H1 (cell line): ENCODE measurements around the gene PSME1. TPM values are rescaled to one million over a fixed set of nuclear protein-coding genes. Genes with fewer than 3 reads are reported as not detected.

ENCODE experiments used
- CTCF ChIA-PET: fragments of 300-600 bp; sonication (Branson Sonifier 250); formaldehyde crosslinking; loops from one replicate; lab custom pipeline; 2021; ENCODE audit not compliant: partially characterized antibody; lab: Charles Lee
- POLR2A ChIA-PET: fragments of 300-600 bp; sonication (Branson Sonifier 250); formaldehyde crosslinking; loops from one replicate; lab custom pipeline; 2021; ENCODE audit warnings: inconsistent platforms; ENCODE audit not compliant: partially characterized antibody; lab: Charles Lee
- DNase-seq, 2 experiments: peaks; one replicate each; pipeline versions ENCODE4 v3.0.0 to v3.0.0-alpha.2; 2010 to 2022; ENCODE audit warnings: low spot score in 2 of 2, low read depth in 1 of 2, mixed read lengths in 1 of 2
- FAIRE-seq: peaks from 2 replicates; lab custom pipeline; 2011; peaks lifted over from hg19 to GRCh38; lab: Jason Lieb, UNC
- H2AFZ ChIP-seq: 2 replicates; pipeline ENCODE4 v1.8.1; 2012; ENCODE audit warnings: low read length, inconsistent platforms
- H2AK5ac ChIP-seq: 2 replicates; pipeline ENCODE4 v1.6.1; 2013; ENCODE audit warnings: low read depth, low read length
- H2BK120ac ChIP-seq: replicated peaks from 2 replicates; pipeline ENCODE3; 2013; ENCODE audit warnings: low read depth, low read length, inconsistent platforms
- H2BK12ac ChIP-seq: 2 replicates; pipeline ENCODE4 v1.6.1; 2013; ENCODE audit warnings: low read depth, low read length
- H2BK15ac ChIP-seq: 2 replicates; pipeline ENCODE4 v1.6.1; 2013; ENCODE audit warnings: low read length
- H2BK20ac ChIP-seq: 2 replicates; pipeline ENCODE4 v1.6.1; 2013; ENCODE audit warnings: low read length
- H2BK5ac ChIP-seq: 2 replicates; pipeline ENCODE4 v1.6.1; 2013; ENCODE audit warnings: low read depth, low read length
- H3K14ac ChIP-seq: 2 replicates; pipeline ENCODE4 v1.6.1; 2013; ENCODE audit warnings: inconsistent platforms; ENCODE audit not compliant: insufficient read length
- H3K18ac ChIP-seq: 2 replicates; pipeline ENCODE4 v1.6.1; 2013; ENCODE audit warnings: low read length; ENCODE audit errors: extremely low read depth
- H3K23ac ChIP-seq: 2 replicates; pipeline ENCODE4 v1.6.1; 2013; ENCODE audit warnings: inconsistent platforms; ENCODE audit not compliant: insufficient read length
- H3K23me2 ChIP-seq: 2 replicates; pipeline ENCODE4 v1.6.1; 2013; ENCODE audit warnings: low read depth, low read length
- H3K27ac ChIP-seq: 2 replicates; pipeline ENCODE4 v1.6.1; 2011; ENCODE audit warnings: low read depth, low read length, inconsistent platforms
- H3K27me3 ChIP-seq, 4 experiments: replicated peaks in 1 of 4; 1 replicate in 1 of 4; 2 replicates in 3 of 4; pipeline versions ENCODE4 v1.6.1 to v1.8.1; 2011 to 2013; ENCODE audit warnings: low read length in 3 of 4, mild to moderate bottlenecking in 3 of 4, inconsistent platforms in 2 of 4, mixed read lengths in 2 of 4, moderate library complexity in 1 of 4; ENCODE audit not compliant: control insufficient read depth in 3 of 4, insufficient read depth in 3 of 4; ENCODE audit errors: extremely low read depth in 1 of 4
- H3K36me3 ChIP-seq, 4 experiments: 2 replicates each; pipeline versions ENCODE4 v1.6.1 to v1.8.1; 2011 to 2013; ENCODE audit warnings: mild to moderate bottlenecking in 4 of 4, low read length in 3 of 4, moderate library complexity in 2 of 4, control low read depth in 1 of 4, inconsistent platforms in 1 of 4; ENCODE audit not compliant: insufficient read depth in 4 of 4, control insufficient read depth in 2 of 4
- H3K4ac ChIP-seq: replicated peaks from 2 replicates; pipeline ENCODE3; 2013; ENCODE audit warnings: low read length, low read depth, mixed read lengths, inconsistent platforms; ENCODE audit not compliant: insufficient read length
- H3K4me1 ChIP-seq, 4 experiments: replicated peaks in 1 of 4; 1 replicate in 1 of 4; 2 replicates in 3 of 4; pipeline versions ENCODE4 v1.6.1 to v1.8.1; 2011 to 2013; ENCODE audit warnings: low read length in 3 of 4, inconsistent platforms in 2 of 4, mixed read lengths in 1 of 4; ENCODE audit not compliant: insufficient read depth in 4 of 4, control insufficient read depth in 3 of 4
- H3K4me2 ChIP-seq, 2 experiments: 2 replicates each; pipeline versions ENCODE4 v1.6.1 to v1.8.1; 2011 to 2013; ENCODE audit warnings: low read depth in 2 of 2, low read length in 2 of 2, control low read depth in 1 of 2, inconsistent platforms in 1 of 2, mild to moderate bottlenecking in 1 of 2; ENCODE audit not compliant: insufficient read depth in 1 of 2
- H3K4me3 ChIP-seq, 4 experiments: fragments of 200-600, 300-600 bp in 1 of 4; sonication (generic), shearing (Covaris generic), sonication (Bioruptor Twin) in 1 of 4; 2 replicates each; pipeline versions ENCODE4 v1.5.1 to v1.8.1; 2011 to 2016; ENCODE audit warnings: low read length in 4 of 4, low read depth in 3 of 4, control low read depth in 2 of 4, inconsistent platforms in 2 of 4, mild to moderate bottlenecking in 2 of 4, mixed read lengths in 1 of 4, moderate library complexity in 1 of 4; ENCODE audit not compliant: insufficient read depth in 2 of 4; ENCODE audit errors: extremely low read depth in 1 of 4
- H3K56ac ChIP-seq: replicated peaks from 2 replicates; pipeline ENCODE3; 2013; ENCODE audit warnings: low read depth, mild to moderate bottlenecking, mixed read lengths, low read length, inconsistent platforms; ENCODE audit not compliant: insufficient read length
- H3K79me1 ChIP-seq: 2 replicates; pipeline ENCODE4 v1.6.1; 2013; ENCODE audit warnings: low read depth, low read length, control low read depth
- H3K79me2 ChIP-seq, 2 experiments: 2 replicates each; pipeline versions ENCODE4 v1.6.1 to v1.8.1; 2012 to 2013; ENCODE audit warnings: low read length in 2 of 2, mild to moderate bottlenecking in 2 of 2, inconsistent platforms in 1 of 2; ENCODE audit not compliant: insufficient read depth in 2 of 2, control insufficient read depth in 1 of 2
- H3K9ac ChIP-seq, 4 experiments: replicated peaks in 1 of 4; 1 replicate in 1 of 4; 2 replicates in 3 of 4; pipeline versions ENCODE4 v1.6.1 to v1.8.1; 2011 to 2013; ENCODE audit warnings: low read depth in 3 of 4, low read length in 3 of 4, control low read depth in 2 of 4, mild to moderate bottlenecking in 2 of 4, moderate library complexity in 2 of 4, inconsistent platforms in 1 of 4; ENCODE audit errors: extremely low read depth in 1 of 4
- H3K9me3 ChIP-seq, 2 experiments: 2 replicates each; pipeline versions ENCODE4 v1.6.1 to v1.8.1; 2012 to 2013; ENCODE audit warnings: mild to moderate bottlenecking in 2 of 2, moderate library complexity in 2 of 2, control low read depth in 1 of 2, inconsistent platforms in 1 of 2, low read depth in 1 of 2, low read length in 1 of 2, mixed read lengths in 1 of 2; ENCODE audit not compliant: insufficient read depth in 2 of 2
- H4K20me1 ChIP-seq, 2 experiments: replicated peaks in 1 of 2; 2 replicates each; pipeline versions ENCODE3 to v1.8.1; 2011 to 2013; ENCODE audit warnings: inconsistent platforms in 2 of 2, low read length in 2 of 2, mild to moderate bottlenecking in 1 of 2; ENCODE audit not compliant: insufficient read depth in 2 of 2, control insufficient read depth in 1 of 2
- H4K5ac ChIP-seq: 2 replicates; pipeline ENCODE4 v1.6.1; 2013; ENCODE audit warnings: low read length, low read depth, mixed read lengths, inconsistent platforms; ENCODE audit not compliant: insufficient read length
- H4K8ac ChIP-seq: 2 replicates; pipeline ENCODE4 v1.8.0; 2013; ENCODE audit warnings: mild to moderate bottlenecking, moderate library complexity, low read length, inconsistent platforms; ENCODE audit not compliant: insufficient read depth; ENCODE audit errors: extremely low read depth
- H4K91ac ChIP-seq: replicated peaks from 2 replicates; pipeline ENCODE3; 2013; ENCODE audit warnings: low read length, mixed read lengths, inconsistent platforms; ENCODE audit not compliant: insufficient read length
- CBX5 ChIP-seq: fragments of 300-800, 300-1000 bp; sonication (generic); IDR thresholded peaks from 2 replicates; pipeline ENCODE4 v1.7.1; 2016; ENCODE audit warnings: antibody characterized with exemption, low read length, low read depth
- CTBP2 ChIP-seq: IDR thresholded peaks from 2 replicates; pipeline ENCODE4 v1.7.0; 2011; ENCODE audit warnings: borderline replicate concordance, mild to moderate bottlenecking, moderate library complexity, mixed read lengths, low read length; ENCODE audit not compliant: insufficient read depth, insufficient read length
- KDM4A ChIP-seq: IDR thresholded peaks from one replicate; pipeline ENCODE4 v1.7.1; 2012; ENCODE audit warnings: low read depth, mild to moderate bottlenecking, moderate library complexity, low read length, inconsistent platforms; ENCODE audit not compliant: severe bottlenecking
- NRF1 ChIP-seq: IDR thresholded peaks from 2 replicates; pipeline ENCODE4 v1.6.1; 2011; ENCODE audit warnings: mild to moderate bottlenecking, low read depth, low read length, improper control_type of control experiment
- ZNF274 ChIP-seq: IDR thresholded peaks from 2 replicates; pipeline ENCODE4 v1.7.0; 2012; ENCODE audit warnings: low read length, borderline replicate concordance; ENCODE audit errors: extremely low read depth
- WGBS, 2 experiments: shearing (Covaris generic) in 1 of 2; methylation state at CpG; one replicate each; pipeline versions ENCODE4 v1.1.6 to v1.1.7; 2013 to 2015; ENCODE audit warnings: low lambda C conversion rate in 2 of 2, mixed read lengths in 2 of 2, inconsistent platforms in 1 of 2, low coverage in 1 of 2, missing lambda C conversion rate in 1 of 2; ENCODE audit not compliant: insufficient replicate concordance in 2 of 2, insufficient coverage in 1 of 2, insufficient read length in 1 of 2; ENCODE audit errors: extremely low coverage in 1 of 2, missing lambda C conversion rate in 1 of 2; 5-methylcytosine and 5-hydroxymethylcytosine counted together
- polyA plus RNA-seq, 7 experiments: library from polyadenylated mRNA; depleted of rRNA in 3 of 7; stranded (reverse) in 5 of 7; unstranded in 2 of 7; fragments of >200 nt in 5 of 7; fragments of 200-250 nt in 2 of 7; gene quantifications; 1 replicate in 5 of 7; 2 replicates in 1 of 7; 4 replicates in 1 of 7; pipeline versions ENCODE4 v1.2.1 to v1.2.3, GENCODE V29; 2011 to 2013; ENCODE audit warnings: missing spikeins in 2 of 7, mixed read lengths in 2 of 7
- total RNA-seq: library from RNA; stranded (reverse); fragmentation: NEBNext Ultra II Directional; extraction: Animal tissue kit (Norgen Biotek cat#: 25700); gene quantifications from 2 replicates; pipeline ENCODE4 v1.2.1, GENCODE V29; 2021

Gene PSME1
- total and polyA plus RNA-seq, 2 of the 8 experiments (the other 6 are each of a cell fraction or from before 2014, with no cell fraction given), result 74.9 to 85.9 TPM

DNA sequence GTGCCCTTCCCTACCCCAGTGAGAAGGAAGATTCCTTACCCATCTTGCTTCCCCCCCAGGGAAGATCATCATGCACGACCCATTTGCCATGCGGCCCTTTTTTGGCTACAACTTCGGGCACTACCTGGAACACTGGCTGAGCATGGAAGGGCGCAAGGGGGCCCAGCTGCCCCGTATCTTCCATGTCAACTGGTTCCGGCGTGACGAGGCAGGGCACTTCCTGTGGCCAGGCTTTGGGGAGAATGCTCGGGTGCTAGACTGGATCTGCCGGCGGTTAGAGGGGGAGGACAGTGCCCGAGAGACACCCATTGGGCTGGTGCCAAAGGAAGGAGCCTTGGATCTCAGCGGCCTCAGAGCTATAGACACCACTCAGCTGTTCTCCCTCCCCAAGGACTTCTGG, 32.5 kb upstream of the PSME1 start:
- no peak overlapping the region for H2BK12ac ChIP-seq
- CTCF ChIA-PET, result interaction anchor here (1.0 to 12.2 kb wide), 5 partner anchors 9 to 57 kb away, joined by 3 to 160 read pairs (median 6); partner anchors contain the start of genes IRF9 and PCK2
- FAIRE-seq, result no peak
- no peak overlapping the region for H3K56ac ChIP-seq
- no peak overlapping the region for H2AK5ac ChIP-seq
- no peak overlapping the region for H3K4me3 ChIP-seq
- H2BK20ac ChIP-seq, result no peak overlapping the region
- DNase-seq, result no peak
- no peaks in the 10 kb centered on the region for H3K27me3 ChIP-seq
- H2AFZ ChIP-seq, result no peak overlapping the region
- H2BK15ac ChIP-seq, result no peak overlapping the region
- H3K4me1 ChIP-seq, result no peaks in the 10 kb centered on the region
- no peak overlapping the region for H2BK120ac ChIP-seq
- H4K91ac ChIP-seq, result no peak overlapping the region
- no peak overlapping the region for H4K8ac ChIP-seq
- H4K5ac ChIP-seq, result no peak overlapping the region
- H3K27ac ChIP-seq, result no peak overlapping the region
- POLR2A ChIA-PET, result interaction anchor here (0.6 to 23.9 kb wide), 11 partner anchors 7 to 589 kb away, joined by 3 to 626 read pairs (median 17); partner anchors contain the start of genes CPNE6, DCAF11, EMC9 and IRF9
- H3K4ac ChIP-seq, result no peak overlapping the region
- H3K18ac ChIP-seq, result no peak overlapping the region
- TF ChIP-seq CBX5 (no peak), NRF1 (no peak), ZNF274 (no peak), CTBP2 (no peak), KDM4A (no peak)
- TF ChIP-seq, all 59 proteins: peak for 0
- no peak overlapping the region for H3K9ac ChIP-seq
- H4K20me1 ChIP-seq, result peaks cover 3 to 4% of the 10 kb centered on the region in 2 experiments
- H3K79me2 ChIP-seq, result no peaks in the 10 kb centered on the region
- no peak overlapping the region for H2BK5ac ChIP-seq
- H3K23me2 ChIP-seq, result no peaks in the 10 kb centered on the region
- WGBS, 2 experiments, result 97% methylated on average over 10 of the region's 13 CpGs; no CpG with 5 or more reads in 1 of the 2 experiments
- no peak overlapping the region for H3K4me2 ChIP-seq
- H3K9me3 ChIP-seq, result peaks cover 7% of the 10 kb centered on the region in 2 experiments; a peak in 3 of 4 replicates
- H3K79me1 ChIP-seq, result no peaks in the 10 kb centered on the region
- no peak overlapping the region for H3K14ac ChIP-seq
- no peak overlapping the region for H3K23ac ChIP-seq
- H3K36me3 ChIP-seq, result peaks cover 5 to 62% (median 40%) of the 10 kb centered on the region in 4 experiments; a peak in 7 of 8 replicates
